Astrocyte (in vitro differentiated cells and primary cell): ENCODE measurements around the gene CCL15. TPM values are rescaled to one million over a fixed set of nuclear protein-coding genes. Genes with fewer than 3 reads are reported as not detected.
A peak's percentile ranks its signal among the peaks of the same experiment; 100 is the strongest.

Source experiments
- DNase-seq: peaks from one replicate; pipeline ENCODE4 v3.0.0-alpha.2; 2010; ENCODE audit warnings: low read depth
- FAIRE-seq: peaks from 2 replicates; lab custom pipeline; 2011; peaks lifted over from hg19 to GRCh38; lab: Jason Lieb, UNC
- H2AFZ ChIP-seq: 2 replicates; pipeline ENCODE4 v1.6.0; 2012; ENCODE audit warnings: low read depth, low read length, inconsistent platforms
- H3K27ac ChIP-seq: 2 replicates; pipeline ENCODE4 v1.5.1; 2011; ENCODE audit warnings: low read depth, low read length, inconsistent platforms
- H3K27me3 ChIP-seq: 2 replicates; pipeline ENCODE4 v1.6.0; 2011; ENCODE audit warnings: low read length, inconsistent platforms; ENCODE audit not compliant: insufficient read depth
- H3K36me3 ChIP-seq: 2 replicates; pipeline ENCODE4 v1.5.1; 2011; ENCODE audit warnings: low read length, inconsistent platforms; ENCODE audit not compliant: insufficient read depth
- H3K4me1 ChIP-seq: 2 replicates; pipeline ENCODE4 v1.5.1; 2011; ENCODE audit warnings: low read length, inconsistent platforms; ENCODE audit not compliant: insufficient read depth
- H3K4me2 ChIP-seq: 2 replicates; pipeline ENCODE4 v1.6.0; 2012; ENCODE audit warnings: low read length, inconsistent platforms
- H3K4me3 ChIP-seq: 2 replicates; pipeline ENCODE4 v1.5.1; 2011; ENCODE audit warnings: low read depth, mild to moderate bottlenecking, low read length, inconsistent platforms; ENCODE audit not compliant: insufficient read depth
- H3K79me2 ChIP-seq: 2 replicates; pipeline ENCODE4 v1.6.0; 2012; ENCODE audit warnings: mild to moderate bottlenecking, low read length, inconsistent platforms; ENCODE audit not compliant: insufficient read depth
- H3K9ac ChIP-seq: 2 replicates; pipeline ENCODE4 v1.6.0; 2012; ENCODE audit warnings: mild to moderate bottlenecking, low read length, inconsistent platforms
- H3K9me3 ChIP-seq: 2 replicates; pipeline ENCODE4 v1.5.1; 2012; ENCODE audit warnings: low read depth, mild to moderate bottlenecking, low read length, inconsistent platforms; ENCODE audit not compliant: insufficient read depth
- H4K20me1 ChIP-seq: 2 replicates; pipeline ENCODE4 v1.6.0; 2012; ENCODE audit warnings: low read length, inconsistent platforms; ENCODE audit not compliant: insufficient read depth
- H3K27ac Mint-ChIP-seq: one replicate; pipeline ENCODE4 v1.8.0; 2021; ENCODE audit warnings: mild to moderate bottlenecking, mixed read lengths; ENCODE audit not compliant: unreplicated experiment
- H3K27me3 Mint-ChIP-seq: one replicate; pipeline ENCODE4 v1.8.0; 2021; ENCODE audit warnings: low read depth, mixed read lengths; ENCODE audit not compliant: unreplicated experiment
- H3K36me3 Mint-ChIP-seq: one replicate; pipeline ENCODE4 v1.8.0; 2021; ENCODE audit warnings: low read depth, mixed read lengths; ENCODE audit not compliant: unreplicated experiment
- H3K4me1 Mint-ChIP-seq: one replicate; pipeline ENCODE4 v1.8.0; 2021; ENCODE audit warnings: low read depth, mixed read lengths; ENCODE audit not compliant: unreplicated experiment
- H3K4me3 Mint-ChIP-seq: one replicate; pipeline ENCODE4 v1.8.0; 2021; ENCODE audit warnings: mild to moderate bottlenecking, moderate library complexity, mixed read lengths; ENCODE audit not compliant: unreplicated experiment
- H3K9me3 Mint-ChIP-seq: one replicate; pipeline ENCODE4 v1.8.0; 2021; ENCODE audit warnings: mild to moderate bottlenecking, mixed read lengths; ENCODE audit not compliant: unreplicated experiment
- EZH2 ChIP-seq: IDR thresholded peaks from 2 replicates; pipeline ENCODE4 v1.6.1; 2012; ENCODE audit warnings: mild to moderate bottlenecking, low read length, inconsistent platforms; ENCODE audit not compliant: insufficient read depth
- total RNA-seq: library from RNA; stranded (reverse); gene quantifications from 2 replicates; pipeline ENCODE4 v1.2.1, GENCODE V29; 2021
- TF ChIP-seq, protein P1 (sequence below): IDR thresholded peaks from 2 replicates; pipeline ENCODE4 v1.5.1; 2011; ENCODE audit warnings: low read depth, mild to moderate bottlenecking, inconsistent platforms, low read length, moderate library complexity; ENCODE audit not compliant: insufficient read depth

The CCL15 gene
- total RNA-seq, 1 donor from 2014 or later = not detected

DNA sequence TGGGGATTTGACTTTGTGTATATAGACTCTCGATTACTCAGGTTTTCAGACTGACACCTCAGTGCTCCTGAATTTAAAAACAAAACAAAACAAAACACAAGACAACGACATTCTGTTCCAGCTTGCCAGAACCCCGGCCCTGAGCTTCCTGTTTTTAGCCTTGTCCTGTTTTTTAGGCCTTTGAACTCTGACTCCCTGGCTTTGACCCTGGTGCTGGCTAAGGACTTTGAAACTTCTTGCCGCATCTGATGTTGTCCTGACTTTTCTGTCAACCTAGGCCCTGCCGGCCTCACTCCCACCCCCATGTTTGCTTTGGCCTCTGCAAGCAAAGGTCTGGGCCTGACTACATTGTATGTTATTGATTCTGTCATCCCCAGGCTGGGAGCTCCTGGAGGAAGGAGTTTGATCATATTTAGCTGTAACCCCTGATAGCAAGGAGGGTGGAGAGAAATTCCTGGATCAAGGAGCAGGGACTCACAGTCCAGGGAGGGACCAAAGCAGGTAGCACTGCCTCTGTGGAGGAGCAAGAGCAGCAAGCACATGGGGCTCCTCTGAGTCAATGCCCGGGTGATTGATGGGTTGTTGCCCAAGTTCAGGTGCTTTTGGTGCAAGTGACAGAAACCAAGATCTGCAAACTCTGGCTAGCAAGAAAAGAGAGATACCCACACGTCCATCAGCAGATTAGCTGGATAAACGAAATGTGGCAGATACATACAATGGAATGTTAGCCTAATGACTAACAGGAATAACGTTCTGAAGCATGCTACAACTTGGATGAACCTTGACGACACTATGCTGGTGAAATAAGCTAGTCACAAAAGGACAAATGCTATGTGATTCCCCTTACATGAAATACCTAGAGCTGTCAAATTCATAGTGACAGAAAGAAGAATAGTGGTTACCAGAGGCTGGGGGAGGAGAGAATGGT lies 27.8 kb downstream of the CCL15 start:
- peaks cover 3% of the 10 kb centered on the region for H3K27me3 ChIP-seq
- Mint-ChIP-seq H3K4me1 (peaks cover 8% of the 10 kb centered on the region), H3K9me3 (peaks cover 3% of the 10 kb centered on the region), H3K27ac (peak overlapping the region; percentile 37), H3K27me3 (peaks cover 17% of the 10 kb centered on the region), H3K36me3 (no peaks in the 10 kb centered on the region), H3K4me3 (no peak overlapping the region)
- no peaks in the 10 kb centered on the region for H4K20me1 ChIP-seq
- no peak overlapping the region for H3K4me2 ChIP-seq
- TF ChIP-seq, protein P1, sequence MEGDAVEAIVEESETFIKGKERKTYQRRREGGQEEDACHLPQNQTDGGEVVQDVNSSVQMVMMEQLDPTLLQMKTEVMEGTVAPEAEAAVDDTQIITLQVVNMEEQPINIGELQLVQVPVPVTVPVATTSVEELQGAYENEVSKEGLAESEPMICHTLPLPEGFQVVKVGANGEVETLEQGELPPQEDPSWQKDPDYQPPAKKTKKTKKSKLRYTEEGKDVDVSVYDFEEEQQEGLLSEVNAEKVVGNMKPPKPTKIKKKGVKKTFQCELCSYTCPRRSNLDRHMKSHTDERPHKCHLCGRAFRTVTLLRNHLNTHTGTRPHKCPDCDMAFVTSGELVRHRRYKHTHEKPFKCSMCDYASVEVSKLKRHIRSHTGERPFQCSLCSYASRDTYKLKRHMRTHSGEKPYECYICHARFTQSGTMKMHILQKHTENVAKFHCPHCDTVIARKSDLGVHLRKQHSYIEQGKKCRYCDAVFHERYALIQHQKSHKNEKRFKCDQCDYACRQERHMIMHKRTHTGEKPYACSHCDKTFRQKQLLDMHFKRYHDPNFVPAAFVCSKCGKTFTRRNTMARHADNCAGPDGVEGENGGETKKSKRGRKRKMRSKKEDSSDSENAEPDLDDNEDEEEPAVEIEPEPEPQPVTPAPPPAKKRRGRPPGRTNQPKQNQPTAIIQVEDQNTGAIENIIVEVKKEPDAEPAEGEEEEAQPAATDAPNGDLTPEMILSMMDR = no peak
- TF ChIP-seq EZH2 = no peak
- H3K36me3 ChIP-seq = no peaks in the 10 kb centered on the region
- H3K9me3 ChIP-seq = no peaks in the 10 kb centered on the region
- H3K27ac ChIP-seq = no peak overlapping the region
- FAIRE-seq (no peak), DNase-seq (peak; percentile 15)
- H2AFZ ChIP-seq = no peak overlapping the region
- no peaks in the 10 kb centered on the region for H3K79me2 ChIP-seq
- H3K9ac ChIP-seq = no peak overlapping the region
- no peak overlapping the region for H3K4me3 ChIP-seq
- no peaks in the 10 kb centered on the region for H3K4me1 ChIP-seq

DNA sequence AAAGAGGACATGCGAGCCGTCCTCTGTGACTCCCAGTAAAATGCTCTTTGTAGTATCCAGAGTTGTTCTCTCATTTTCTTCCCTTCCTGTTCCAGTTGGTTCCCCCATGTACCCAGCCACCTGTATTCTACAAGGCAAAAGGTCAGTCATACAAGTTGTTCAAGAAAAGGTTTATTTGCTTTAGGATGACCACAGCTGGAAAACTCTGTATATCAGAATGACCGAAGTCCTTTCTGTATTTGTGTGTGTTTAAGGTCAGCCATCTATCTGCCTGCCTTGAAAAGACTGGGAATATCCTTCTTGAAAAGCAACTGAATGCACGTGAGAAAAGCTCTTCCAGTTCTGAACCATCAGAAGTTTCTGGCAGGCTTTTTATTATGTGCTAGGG lies 28.4 kb downstream of the CCL15 start:
- DNase-seq (no peak), FAIRE-seq (no peak)
- Mint-ChIP-seq H3K4me1 (peaks cover 8% of the 10 kb centered on the region), H3K36me3 (no peaks in the 10 kb centered on the region), H3K9me3 (peaks cover 2% of the 10 kb centered on the region), H3K4me3 (no peak overlapping the region), H3K27me3 (peaks cover 13% of the 10 kb centered on the region), H3K27ac (no peak overlapping the region)
- peaks cover 3% of the 10 kb centered on the region for H3K27me3 ChIP-seq
- H4K20me1 ChIP-seq = no peaks in the 10 kb centered on the region
- H3K4me3 ChIP-seq = no peak overlapping the region
- H3K4me2 ChIP-seq = no peak overlapping the region
- no peak overlapping the region for H2AFZ ChIP-seq
- H3K9ac ChIP-seq = no peak overlapping the region
- no peaks in the 10 kb centered on the region for H3K36me3 ChIP-seq
- no peak overlapping the region for H3K27ac ChIP-seq
- H3K9me3 ChIP-seq = no peaks in the 10 kb centered on the region
- no peaks in the 10 kb centered on the region for H3K79me2 ChIP-seq
- TF ChIP-seq, protein P1 = no peak
- TF ChIP-seq EZH2 = no peak
- H3K4me1 ChIP-seq = no peaks in the 10 kb centered on the region

DNA sequence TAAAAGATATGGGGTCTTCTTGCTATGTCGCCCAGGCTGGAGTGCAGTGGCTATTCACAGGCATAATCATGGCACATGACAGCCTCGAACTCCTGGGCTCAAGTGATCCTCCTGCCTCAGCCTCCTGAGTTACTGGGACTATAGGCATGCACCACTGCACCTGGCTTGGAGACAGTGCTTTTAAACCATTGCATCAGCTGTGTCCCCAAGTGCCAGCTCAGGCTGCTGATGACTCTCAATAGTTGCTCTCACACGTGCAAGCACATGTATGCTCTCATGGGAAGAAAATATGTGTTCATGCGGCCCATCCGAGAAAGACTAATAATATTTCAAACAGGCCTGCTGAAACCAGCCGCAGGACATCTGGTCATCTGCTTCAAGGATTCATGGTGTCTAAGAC lies 28.8 kb downstream of the CCL15 start:
- Histone ChIP-seq H3K27me3 (peaks cover 3% of the 10 kb centered on the region), H3K9ac (no peak overlapping the region), H3K9me3 (no peaks in the 10 kb centered on the region), H3K79me2 (no peaks in the 10 kb centered on the region), H4K20me1 (no peaks in the 10 kb centered on the region), H3K27ac (no peak overlapping the region), H3K4me2 (no peak overlapping the region), H3K4me3 (no peak overlapping the region), H3K4me1 (no peaks in the 10 kb centered on the region), H2AFZ (no peak overlapping the region), H3K36me3 (no peaks in the 10 kb centered on the region)
- no peak overlapping the region for H3K27ac Mint-ChIP-seq
- H3K9me3 Mint-ChIP-seq = no peaks in the 10 kb centered on the region
- H3K4me1 Mint-ChIP-seq = peaks cover 8% of the 10 kb centered on the region
- FAIRE-seq = no peak
- TF ChIP-seq, protein P1 = no peak
- TF ChIP-seq EZH2 = no peak
- no peaks in the 10 kb centered on the region for H3K36me3 Mint-ChIP-seq
- no peak overlapping the region for H3K4me3 Mint-ChIP-seq
- DNase-seq = no peak
- peaks cover 10% of the 10 kb centered on the region for H3K27me3 Mint-ChIP-seq
